GM23338 (cell line): Measurements from ENCODE around the gene PSMB8. TPM values are rescaled to one million over a fixed set of nuclear protein-coding genes. Genes with fewer than 3 reads are reported as not detected.

ENCODE experiments used
- ATAC-seq: fragments of 200-7000 bp; cut with Tn5 transposase; 3 replicates; pipeline ENCODE4 v1.9.1; 2020
- DNase-seq: peaks from one replicate; pipeline ENCODE4 v3.0.0-alpha.2; 2015; ENCODE audit warnings: low spot score
- H2AFZ ChIP-seq: fragments of 200-600 bp; sonication (generic); 2 replicates; pipeline ENCODE4 v1.8.0; 2016; ENCODE audit warnings: antibody characterized with exemption, mild to moderate bottlenecking, moderate library complexity
- H3F3A ChIP-seq: fragments of 200-600 bp; sonication (generic); replicated peaks from 2 replicates; pipeline ENCODE4 v1.8.0; 2017; ENCODE audit warnings: antibody characterized with exemption, mixed run types, low read depth
- H3K27ac ChIP-seq: fragments of 200-600 bp; sonication (generic); 2 replicates; pipeline ENCODE4 v1.6.1; 2016; ENCODE audit warnings: low read depth
- H3K27me3 ChIP-seq: fragments of 200-600 bp; sonication (generic); 2 replicates; pipeline ENCODE4 v1.8.0; 2016; ENCODE audit warnings: mild to moderate bottlenecking, mixed run types, moderate library complexity; ENCODE audit not compliant: insufficient read depth
- H3K36me3 ChIP-seq: fragments of 200-600 bp; sonication (generic); 2 replicates; pipeline ENCODE4 v1.8.0; 2016; ENCODE audit warnings: mild to moderate bottlenecking; ENCODE audit not compliant: insufficient read depth
- H3K4me1 ChIP-seq: fragments of 200-600 bp; sonication (generic); 2 replicates; pipeline ENCODE4 v1.8.0; 2016; ENCODE audit warnings: mild to moderate bottlenecking, moderate library complexity; ENCODE audit not compliant: insufficient read depth
- H3K4me2 ChIP-seq: fragments of 200-600 bp; sonication (generic); 2 replicates; pipeline ENCODE4 v1.7.1; 2017; ENCODE audit warnings: mixed run types
- H3K4me3 ChIP-seq: fragments of 200-600 bp; sonication (generic); 2 replicates; pipeline ENCODE4 v1.6.1; 2016; ENCODE audit warnings: mixed run types
- H3K79me2 ChIP-seq: fragments of 200-600 bp; sonication (generic); replicated peaks from 2 replicates; pipeline ENCODE4 v1.8.0; 2017; ENCODE audit warnings: mild to moderate bottlenecking; ENCODE audit not compliant: insufficient read depth
- H3K9me2 ChIP-seq: fragments of 200-600 bp; sonication (generic); 2 replicates; pipeline ENCODE4 v1.8.0; 2017; ENCODE audit not compliant: insufficient read depth
- H4K20me1 ChIP-seq: fragments of 200-600 bp; sonication (generic); replicated peaks from 2 replicates; pipeline ENCODE4 v1.8.0; 2017; ENCODE audit warnings: mild to moderate bottlenecking; ENCODE audit not compliant: insufficient read depth
- H3K27ac Mint-ChIP-seq: 2 replicates; pipeline ENCODE4 v1.8.0; 2020; ENCODE audit warnings: inconsistent platforms, mild to moderate bottlenecking, moderate library complexity, mixed read lengths
- H3K27me3 Mint-ChIP-seq: 3 replicates; pipeline ENCODE4 v1.8.0; 2022; ENCODE audit warnings: low read depth, mild to moderate bottlenecking, moderate library complexity, mixed read lengths, inconsistent platforms; ENCODE audit not compliant: insufficient read depth, poor library complexity
- H3K36me3 Mint-ChIP-seq: 3 replicates; pipeline ENCODE4 v1.8.0; 2021; ENCODE audit warnings: low read depth, mild to moderate bottlenecking, inconsistent platforms, moderate library complexity, mixed read lengths
- H3K4me1 Mint-ChIP-seq: 3 replicates; pipeline ENCODE4 v1.8.0; 2020; ENCODE audit warnings: mild to moderate bottlenecking, inconsistent platforms, mixed read lengths
- H3K4me3 Mint-ChIP-seq: 3 replicates; pipeline ENCODE4 v1.8.0; 2021; ENCODE audit warnings: moderate library complexity, mild to moderate bottlenecking, inconsistent platforms, mixed read lengths
- H3K9me3 Mint-ChIP-seq: 3 replicates; pipeline ENCODE4 v1.8.0; 2020; ENCODE audit warnings: moderate library complexity, mild to moderate bottlenecking, inconsistent platforms, mixed read lengths
- CREB1 ChIP-seq: fragments of 250-450 bp; sonication (Bioruptor Pico); IDR thresholded peaks from 2 replicates; pipeline ENCODE4 v1.5.0; 2020; ENCODE audit warnings: low read depth, mild to moderate bottlenecking, moderate library complexity
- EZH2phosphoT487 ChIP-seq: fragments of 200-600 bp; sonication (generic); IDR thresholded peaks from one replicate; pipeline ENCODE4 v1.8.1; 2018; ENCODE audit warnings: antibody characterized with exemption; ENCODE audit not compliant: unreplicated experiment
- JUNB ChIP-seq: IDR thresholded peaks from one replicate; pipeline ENCODE4 v1.6.1; 2016; ENCODE audit warnings: antibody characterized with exemption; ENCODE audit not compliant: unreplicated experiment
- POLR2AphosphoS5 ChIP-seq: IDR thresholded peaks from 2 replicates; pipeline ENCODE4 v1.6.1; 2016; ENCODE audit warnings: antibody characterized with exemption, low read depth
- STAT1 ChIP-seq: IDR thresholded peaks from one replicate; pipeline ENCODE4 v1.6.1; 2016; ENCODE audit warnings: antibody characterized with exemption; ENCODE audit not compliant: unreplicated experiment
- ZNF114 ChIP-seq: fragments of 250-450 bp; sonication (Bioruptor Pico); IDR thresholded peaks from 2 replicates; pipeline ENCODE4 v1.5.0; 2020; ENCODE audit warnings: mild to moderate bottlenecking, moderate library complexity
- ZNF462 ChIP-seq: fragments of 250-450 bp; sonication (Bioruptor Pico); IDR thresholded peaks from 2 replicates; pipeline ENCODE4 v1.5.0; 2020; ENCODE audit warnings: mild to moderate bottlenecking, moderate library complexity
- polyA plus RNA-seq: library from polyadenylated mRNA; unstranded; fragments of >200 nt; fragmentation: Nextera tagmentation; extraction: Ambion mirVana; gene quantifications from 2 replicates; pipeline ENCODE4 v1.2.1, GENCODE V29; 2016
- total RNA-seq: library from RNA; depleted of rRNA; stranded (reverse); fragments of >200 nt; shearing (Covaris generic); gene quantifications from 2 replicates; pipeline ENCODE4 v1.2.3, GENCODE V29; 2014
- TF ChIP-seq, protein P1 (sequence below): IDR thresholded peaks from one replicate; pipeline ENCODE4 v1.6.1; 2018; ENCODE audit warnings: antibody characterized with exemption; ENCODE audit not compliant: unreplicated experiment
- TF ChIP-seq, protein P2 (sequence below), 2 experiments: fragments of 200-600 bp in 1 of 2; sonication (generic) in 1 of 2; conservative IDR thresholded peaks; 2 replicates each; pipeline versions ENCODE4 v1.5.1 to v1.6.1; 2016 to 2017; ENCODE audit warnings: antibody characterized with exemption in 2 of 2, low read depth in 2 of 2, mild to moderate bottlenecking in 2 of 2, moderate library complexity in 1 of 2

Gene PSMB8
- total and polyA plus RNA-seq, 2 experiments from 2014 or later: 16.5 to 27.6 TPM

- TF ChIP-seq POLR2AphosphoS5 (no peak), EZH2phosphoT487 (no peak), ZNF462 (CRISPR knock-in tag) (no peak), ZNF114 (CRISPR knock-in tag) (no peak), CREB1 (CRISPR knock-in tag) (no peak), STAT1 (no peak), JUNB (no peak)
Observed at GRCh38 chr6:32803416-32803815, 40.4 kb downstream of the PSMB8 start (continued).

DNA sequence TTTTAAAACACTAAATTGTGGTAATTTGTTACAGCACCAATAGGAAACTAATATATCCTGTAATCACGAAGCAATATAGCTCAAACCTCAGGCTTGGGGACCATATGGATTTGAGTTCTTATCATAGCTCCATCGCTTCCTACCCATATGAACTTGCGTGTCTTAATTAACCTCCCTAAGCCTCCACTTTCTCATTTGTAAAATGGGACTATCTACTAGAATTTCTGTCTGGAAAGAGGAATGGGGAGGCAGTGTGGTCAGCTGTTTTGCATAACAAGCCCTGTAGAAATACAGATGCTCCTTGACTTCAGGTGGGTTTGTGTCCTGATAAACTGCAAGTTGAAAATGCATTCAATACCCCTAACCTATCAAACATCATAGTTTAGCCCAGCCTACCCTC is 44.1 kb downstream of the PSMB8 start:
- Histone ChIP-seq H3K9me2 (no peaks in the 10 kb centered on the region), H4K20me1 (no peaks in the 10 kb centered on the region), H3K4me3 (no peak overlapping the region), H3K4me1 (0 out of 2 replicates have a peak, but pooled peaks cover 4% of the 10 kb centered on the region), H2AFZ (no peak overlapping the region), H3K27me3 (no peaks in the 10 kb centered on the region), H3K27ac (no peak overlapping the region), H3K36me3 (no peaks in the 10 kb centered on the region), H3K4me2 (no peak overlapping the region), H3K79me2 (no peaks in the 10 kb centered on the region), H3F3A (no peaks in the 10 kb centered on the region)
- H3K9me3 Mint-ChIP-seq: peaks cover 12% of the 10 kb centered on the region
- no peak for DNase-seq
- H3K4me1 Mint-ChIP-seq: peaks cover 10% of the 10 kb centered on the region; the same call in 2 of the 3 replicates
- TF ChIP-seq, protein P1, sequence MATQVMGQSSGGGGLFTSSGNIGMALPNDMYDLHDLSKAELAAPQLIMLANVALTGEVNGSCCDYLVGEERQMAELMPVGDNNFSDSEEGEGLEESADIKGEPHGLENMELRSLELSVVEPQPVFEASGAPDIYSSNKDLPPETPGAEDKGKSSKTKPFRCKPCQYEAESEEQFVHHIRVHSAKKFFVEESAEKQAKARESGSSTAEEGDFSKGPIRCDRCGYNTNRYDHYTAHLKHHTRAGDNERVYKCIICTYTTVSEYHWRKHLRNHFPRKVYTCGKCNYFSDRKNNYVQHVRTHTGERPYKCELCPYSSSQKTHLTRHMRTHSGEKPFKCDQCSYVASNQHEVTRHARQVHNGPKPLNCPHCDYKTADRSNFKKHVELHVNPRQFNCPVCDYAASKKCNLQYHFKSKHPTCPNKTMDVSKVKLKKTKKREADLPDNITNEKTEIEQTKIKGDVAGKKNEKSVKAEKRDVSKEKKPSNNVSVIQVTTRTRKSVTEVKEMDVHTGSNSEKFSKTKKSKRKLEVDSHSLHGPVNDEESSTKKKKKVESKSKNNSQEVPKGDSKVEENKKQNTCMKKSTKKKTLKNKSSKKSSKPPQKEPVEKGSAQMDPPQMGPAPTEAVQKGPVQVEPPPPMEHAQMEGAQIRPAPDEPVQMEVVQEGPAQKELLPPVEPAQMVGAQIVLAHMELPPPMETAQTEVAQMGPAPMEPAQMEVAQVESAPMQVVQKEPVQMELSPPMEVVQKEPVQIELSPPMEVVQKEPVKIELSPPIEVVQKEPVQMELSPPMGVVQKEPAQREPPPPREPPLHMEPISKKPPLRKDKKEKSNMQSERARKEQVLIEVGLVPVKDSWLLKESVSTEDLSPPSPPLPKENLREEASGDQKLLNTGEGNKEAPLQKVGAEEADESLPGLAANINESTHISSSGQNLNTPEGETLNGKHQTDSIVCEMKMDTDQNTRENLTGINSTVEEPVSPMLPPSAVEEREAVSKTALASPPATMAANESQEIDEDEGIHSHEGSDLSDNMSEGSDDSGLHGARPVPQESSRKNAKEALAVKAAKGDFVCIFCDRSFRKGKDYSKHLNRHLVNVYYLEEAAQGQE: no peak
- TF ChIP-seq, protein P2, sequence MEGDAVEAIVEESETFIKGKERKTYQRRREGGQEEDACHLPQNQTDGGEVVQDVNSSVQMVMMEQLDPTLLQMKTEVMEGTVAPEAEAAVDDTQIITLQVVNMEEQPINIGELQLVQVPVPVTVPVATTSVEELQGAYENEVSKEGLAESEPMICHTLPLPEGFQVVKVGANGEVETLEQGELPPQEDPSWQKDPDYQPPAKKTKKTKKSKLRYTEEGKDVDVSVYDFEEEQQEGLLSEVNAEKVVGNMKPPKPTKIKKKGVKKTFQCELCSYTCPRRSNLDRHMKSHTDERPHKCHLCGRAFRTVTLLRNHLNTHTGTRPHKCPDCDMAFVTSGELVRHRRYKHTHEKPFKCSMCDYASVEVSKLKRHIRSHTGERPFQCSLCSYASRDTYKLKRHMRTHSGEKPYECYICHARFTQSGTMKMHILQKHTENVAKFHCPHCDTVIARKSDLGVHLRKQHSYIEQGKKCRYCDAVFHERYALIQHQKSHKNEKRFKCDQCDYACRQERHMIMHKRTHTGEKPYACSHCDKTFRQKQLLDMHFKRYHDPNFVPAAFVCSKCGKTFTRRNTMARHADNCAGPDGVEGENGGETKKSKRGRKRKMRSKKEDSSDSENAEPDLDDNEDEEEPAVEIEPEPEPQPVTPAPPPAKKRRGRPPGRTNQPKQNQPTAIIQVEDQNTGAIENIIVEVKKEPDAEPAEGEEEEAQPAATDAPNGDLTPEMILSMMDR (conservative IDR thresholded peaks at IDR 0.05; ENCODE audit: low read depth in 2 of 2): no peak
- no peak overlapping the region for H3K27ac Mint-ChIP-seq
- ATAC-seq: no peak
- peaks cover 3% of the 10 kb centered on the region for H3K36me3 Mint-ChIP-seq
- no peak overlapping the region for H3K4me3 Mint-ChIP-seq
- H3K27me3 Mint-ChIP-seq: peaks cover 7% of the 10 kb centered on the region
